ENCODE results near the gene PLXNA1.

PLXNA1 gene

GRCh38 chr3:126982471-126983175, at the start of gene PLXNA1:
PLXNA1 (plus strand) TSS chr3:126983115; CDS start chr3:126988594, 5,479 bp downstream.
- peak; percentile 71 to 75 for DNase-seq (ENCODE audit: low read depth in 2 of 2)

- DNase-seq (ENCODE audit: low read depth in 2 of 2) = no peak
Measured at GRCh38 chr3:126934031-126934531, 48.8 kb upstream of the PLXNA1 start.

GRCh38 chr3:126934991-126935390, 47.9 kb upstream of the PLXNA1 start:
- DNase-seq (ENCODE audit: low read depth in 2 of 2) = no peak

- no peak for DNase-seq (ENCODE audit: low read depth in 2 of 2)
Measured at GRCh38 chr3:126935756-126936509, 47.0 kb upstream of the PLXNA1 start.

- no peak for DNase-seq (ENCODE audit: low read depth in 2 of 2)
Measured at GRCh38 chr3:126936853-126937425, 46.0 kb upstream of the PLXNA1 start.

- DNase-seq (ENCODE audit: low read depth in 2 of 2) = no peak
Measured at GRCh38 chr3:126937533-126937932, 45.4 kb upstream of the PLXNA1 start.

GRCh38 chr3:126937973-126938372, 44.9 kb upstream of the PLXNA1 start:
- DNase-seq (ENCODE audit: low read depth in 2 of 2) = no peak

GRCh38 chr3:126938520-126939337, 44.2 kb upstream of the PLXNA1 start:
- no peak for DNase-seq (ENCODE audit: low read depth in 2 of 2)

- DNase-seq (ENCODE audit: low read depth in 2 of 2) = no peak
Measured at GRCh38 chr3:126939338-126939718, 43.6 kb upstream of the PLXNA1 start.

- DNase-seq (ENCODE audit: low read depth in 2 of 2) = no peak
Measured at GRCh38 chr3:126939733-126940132, 43.2 kb upstream of the PLXNA1 start.

- DNase-seq (ENCODE audit: low read depth in 2 of 2) = no peak
Measured at GRCh38 chr3:126941721-126942270, 41.1 kb upstream of the PLXNA1 start.

- DNase-seq (ENCODE audit: low read depth in 2 of 2) = no peak
Measured at GRCh38 chr3:126944089-126944965, 38.6 kb upstream of the PLXNA1 start.

- DNase-seq (ENCODE audit: low read depth in 2 of 2) = no peak
Measured at GRCh38 chr3:126945171-126945721, 37.7 kb upstream of the PLXNA1 start.

- DNase-seq (ENCODE audit: low read depth in 2 of 2) = no peak
Measured at GRCh38 chr3:126945891-126946290, 37.0 kb upstream of the PLXNA1 start.

- no peak for DNase-seq (ENCODE audit: low read depth in 2 of 2)
Measured at GRCh38 chr3:126946405-126946804, 36.5 kb upstream of the PLXNA1 start.

GRCh38 chr3:126947429-126947828, 35.5 kb upstream of the PLXNA1 start:
- no peak for DNase-seq (ENCODE audit: low read depth in 2 of 2)

- no peak for DNase-seq (ENCODE audit: low read depth in 2 of 2)
Measured at GRCh38 chr3:126948980-126949535, 33.9 kb upstream of the PLXNA1 start.

GRCh38 chr3:126951561-126951960, 31.4 kb upstream of the PLXNA1 start:
- DNase-seq (ENCODE audit: low read depth in 2 of 2) = no peak

GRCh38 chr3:126952261-126952982, 30.5 kb upstream of the PLXNA1 start:
- DNase-seq (ENCODE audit: low read depth in 2 of 2) = no peak
